Gastrocnemius medialis (tissue), 4 donors: ENCODE measurements around the gene SHISA3.

Experiments used
- CTCF ChIP-seq, 5 experiments: fragments of 450-650 bp in 3 of 5; fragments of 200-600 bp in 2 of 5; sonication (generic) in 2 of 5; IDR thresholded peaks in 4 of 5; conservative IDR thresholded peaks in 1 of 5; 1 replicate in 4 of 5; 2 replicates in 1 of 5; pipeline ENCODE4 v1.5.1; 2016 to 2019; ENCODE audit warnings: antibody characterized with exemption in 5 of 5, mild to moderate bottlenecking in 3 of 5, moderate library complexity in 3 of 5
- POLR2A ChIP-seq, 2 donors: fragments of 450-650 bp; IDR thresholded peaks; one replicate each; pipeline ENCODE4 v1.6.1; 2017; ENCODE audit warnings: antibody characterized with exemption in 2 of 2, mild to moderate bottlenecking in 2 of 2, moderate library complexity in 2 of 2

DNA sequence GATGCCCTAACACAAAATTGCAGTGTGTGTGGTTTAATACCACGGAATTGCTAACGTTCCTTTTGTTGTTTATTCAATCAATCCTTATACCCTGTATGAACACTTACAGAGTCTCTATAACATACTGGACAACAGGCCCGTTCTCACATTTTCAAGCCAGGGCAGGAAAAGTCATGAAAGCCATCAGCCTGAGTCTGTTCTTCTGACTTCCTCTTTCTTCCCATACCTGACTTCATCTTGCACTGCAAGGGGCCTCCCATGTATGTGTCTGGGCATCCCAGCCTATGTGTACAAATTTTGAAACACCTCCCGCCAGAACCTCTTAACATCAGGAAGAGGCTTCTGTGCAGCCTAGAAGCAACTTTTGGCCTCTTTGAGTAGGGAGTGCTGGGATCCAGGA, 4.9 kb upstream of the SHISA3 start:
- no peak for TF ChIP-seq CTCF (IDR thresholded peaks at IDR 0.05 in 4 of 5, conservative IDR thresholded peaks at IDR 0.05 in 1 of 5)
- no peak for TF ChIP-seq POLR2A (IDR thresholded peaks at IDR 0.05)
